Trophoblast cell (in vitro differentiated cells and primary cell): ENCODE measurements around the gene LINGO4.
"Not testable (repeated sequence)": the region's sequence is repeated elsewhere in the genome, so short reads cannot be mapped to it uniquely, and the experiment has no call there.

ENCODE experiments used
- DNase-seq, 2 donors: peaks; one replicate each; pipeline ENCODE4 v3.0.0-alpha.2; 2016
- H2AFZ ChIP-seq: 2 replicates; pipeline ENCODE4 v1.6.1; 2013; ENCODE audit warnings: low read length, moderate library complexity, mild to moderate bottlenecking; ENCODE audit not compliant: insufficient read depth, poor library complexity
- H2AK5ac ChIP-seq: 2 replicates; pipeline ENCODE4 v1.6.1; 2013; ENCODE audit warnings: mild to moderate bottlenecking, low read length
- H2BK120ac ChIP-seq: 2 replicates; pipeline ENCODE4 v1.6.1; 2013; ENCODE audit warnings: low read length, mild to moderate bottlenecking, moderate library complexity; ENCODE audit not compliant: insufficient read depth, poor library complexity
- H2BK12ac ChIP-seq: 2 replicates; pipeline ENCODE4 v1.6.1; 2013; ENCODE audit warnings: mild to moderate bottlenecking, low read length, moderate library complexity
- H2BK5ac ChIP-seq: 2 replicates; pipeline ENCODE4 v1.6.1; 2013; ENCODE audit warnings: low read length, low read depth, moderate library complexity, mild to moderate bottlenecking; ENCODE audit not compliant: poor library complexity
- H3K14ac ChIP-seq: 2 replicates; pipeline ENCODE4 v1.6.1; 2013; ENCODE audit warnings: mild to moderate bottlenecking, low read length
- H3K18ac ChIP-seq: 2 replicates; pipeline ENCODE4 v1.6.1; 2013; ENCODE audit warnings: mild to moderate bottlenecking, low read length
- H3K23ac ChIP-seq: 2 replicates; pipeline ENCODE4 v1.6.1; 2013; ENCODE audit warnings: low read length
- H3K27ac ChIP-seq: 2 replicates; pipeline ENCODE4 v1.5.1; 2013; ENCODE audit warnings: low read depth, mild to moderate bottlenecking, inconsistent platforms, low read length, moderate library complexity
- H3K27me3 ChIP-seq: 2 replicates; pipeline ENCODE4 v1.6.1; 2013; ENCODE audit warnings: inconsistent platforms, mild to moderate bottlenecking, low read length, moderate library complexity; ENCODE audit not compliant: insufficient read depth
- H3K36me3 ChIP-seq, 2 experiments: 1 replicate in 1 of 2; 2 replicates in 1 of 2; pipeline ENCODE4 v1.6.1; 2013; ENCODE audit warnings: low read length in 2 of 2, mild to moderate bottlenecking in 2 of 2, moderate library complexity in 1 of 2; ENCODE audit not compliant: insufficient read depth in 2 of 2, control insufficient read depth in 1 of 2
- H3K4ac ChIP-seq: 2 replicates; pipeline ENCODE4 v1.6.1; 2013; ENCODE audit warnings: low read depth, mild to moderate bottlenecking, low read length, moderate library complexity
- H3K4me1 ChIP-seq, 2 experiments: 1 replicate in 1 of 2; 2 replicates in 1 of 2; pipeline ENCODE4 v1.6.1; 2013; ENCODE audit warnings: low read length in 2 of 2, mild to moderate bottlenecking in 2 of 2, moderate library complexity in 1 of 2; ENCODE audit not compliant: insufficient read depth in 2 of 2, control insufficient read depth in 1 of 2
- H3K4me2 ChIP-seq: 2 replicates; pipeline ENCODE4 v1.6.1; 2013; ENCODE audit warnings: inconsistent platforms, mild to moderate bottlenecking, low read length, moderate library complexity
- H3K4me3 ChIP-seq: 2 replicates; pipeline ENCODE4 v1.5.1; 2013; ENCODE audit warnings: mild to moderate bottlenecking, low read depth, low read length, inconsistent platforms
- H3K79me1 ChIP-seq: one replicate; pipeline ENCODE4 v1.6.1; 2013; ENCODE audit warnings: low read length
- H3K79me2 ChIP-seq: 2 replicates; pipeline ENCODE4 v1.6.1; 2013; ENCODE audit warnings: low read length, mild to moderate bottlenecking; ENCODE audit not compliant: control insufficient read depth, insufficient read depth, poor library complexity
- H3K9ac ChIP-seq: 2 replicates; pipeline ENCODE4 v1.6.1; 2013; ENCODE audit warnings: mild to moderate bottlenecking, low read length
- H3K9me3 ChIP-seq: 2 replicates; pipeline ENCODE4 v1.6.1; 2013; ENCODE audit warnings: low read depth, mild to moderate bottlenecking, control low read depth, inconsistent platforms, low read length; ENCODE audit not compliant: insufficient read depth
- H4K12ac ChIP-seq: 2 replicates; pipeline ENCODE4 v1.6.1; 2013; ENCODE audit warnings: low read depth, mild to moderate bottlenecking, low read length, moderate library complexity
- H4K8ac ChIP-seq: 2 replicates; pipeline ENCODE4 v1.6.1; 2013; ENCODE audit warnings: low read depth, mild to moderate bottlenecking, low read length, moderate library complexity
- H4K91ac ChIP-seq: one replicate; pipeline ENCODE4 v1.6.1; 2013; ENCODE audit warnings: low read depth, mild to moderate bottlenecking, low read length, moderate library complexity
- WGBS: extraction: QIAGEN DNeasy Blood & Tissue Kit; methylation state at CpG from one replicate; pipeline ENCODE4 v1.1.7; 2013; ENCODE audit warnings: missing lambda C conversion rate; ENCODE audit not compliant: insufficient read length, insufficient coverage; ENCODE audit errors: extremely low coverage; 5-methylcytosine and 5-hydroxymethylcytosine counted together

The LINGO4 gene

DNA sequence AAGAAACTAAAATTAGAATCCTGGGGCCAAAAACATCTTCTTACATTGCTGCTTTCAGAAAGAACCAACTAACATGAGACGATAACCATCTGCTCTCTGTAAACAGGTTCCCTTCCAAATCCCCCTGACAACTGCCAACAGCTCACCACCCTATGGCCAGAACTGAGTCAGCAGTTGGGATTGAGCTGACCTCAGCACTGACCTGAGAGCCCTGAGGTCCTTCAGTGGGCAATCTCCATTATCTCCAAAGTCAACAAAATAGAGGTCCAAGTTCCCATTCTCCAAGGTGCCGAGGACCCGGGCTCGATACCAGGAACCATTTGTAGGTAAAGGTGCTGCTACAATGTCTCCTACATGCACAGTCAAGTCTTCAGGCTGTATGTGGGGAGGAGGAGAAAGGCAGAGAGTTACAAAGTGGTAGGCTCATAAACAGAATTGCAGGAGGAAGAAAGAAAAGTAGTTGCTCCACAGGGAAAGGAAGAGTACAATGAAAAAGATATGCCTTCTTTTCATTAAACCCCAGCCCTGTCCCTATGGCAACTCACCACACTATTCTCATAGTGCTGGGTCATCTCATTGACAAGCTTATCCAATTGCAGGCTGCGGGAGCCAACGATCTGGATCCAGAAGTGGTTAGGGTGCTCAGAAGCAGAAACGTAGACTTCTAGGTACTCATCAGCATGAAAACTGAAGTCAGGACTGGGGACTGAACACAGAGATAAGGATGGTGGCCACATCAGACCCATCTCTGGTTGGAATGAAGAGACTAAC is 29.1 kb downstream of the LINGO4 start:
- H2BK120ac ChIP-seq: no peak overlapping the region
- H4K91ac ChIP-seq: no peak overlapping the region
- H3K4me1 ChIP-seq: peaks cover 0 to 3% of the 10 kb centered on the region in 2 experiments
- H3K27ac ChIP-seq: no peak overlapping the region
- no peaks in the 10 kb centered on the region for H3K79me1 ChIP-seq
- H3K9ac ChIP-seq: no peak overlapping the region
- H3K27me3 ChIP-seq: no peaks in the 10 kb centered on the region
- no peak overlapping the region for H3K4me2 ChIP-seq
- no peak overlapping the region for H3K18ac ChIP-seq
- H4K12ac ChIP-seq: no peak overlapping the region
- no peak overlapping the region for H2AK5ac ChIP-seq
- H3K4ac ChIP-seq: no peak overlapping the region
- H4K8ac ChIP-seq: no peak overlapping the region
- H2BK5ac ChIP-seq: no peak overlapping the region
- H3K4me3 ChIP-seq: no peak overlapping the region
- H2AFZ ChIP-seq: no peak overlapping the region
- no peaks in the 10 kb centered on the region for H3K9me3 ChIP-seq
- H3K79me2 ChIP-seq: no peaks in the 10 kb centered on the region
- no peak overlapping the region for H3K23ac ChIP-seq
- no peak overlapping the region for H3K14ac ChIP-seq
- peaks cover 3 to 6% of the 10 kb centered on the region in 2 experiments for H3K36me3 ChIP-seq
- no peak overlapping the region for H2BK12ac ChIP-seq
- DNase-seq: no peak
- no CpG with 5 or more reads among the region's 7 CpGs for WGBS

DNA sequence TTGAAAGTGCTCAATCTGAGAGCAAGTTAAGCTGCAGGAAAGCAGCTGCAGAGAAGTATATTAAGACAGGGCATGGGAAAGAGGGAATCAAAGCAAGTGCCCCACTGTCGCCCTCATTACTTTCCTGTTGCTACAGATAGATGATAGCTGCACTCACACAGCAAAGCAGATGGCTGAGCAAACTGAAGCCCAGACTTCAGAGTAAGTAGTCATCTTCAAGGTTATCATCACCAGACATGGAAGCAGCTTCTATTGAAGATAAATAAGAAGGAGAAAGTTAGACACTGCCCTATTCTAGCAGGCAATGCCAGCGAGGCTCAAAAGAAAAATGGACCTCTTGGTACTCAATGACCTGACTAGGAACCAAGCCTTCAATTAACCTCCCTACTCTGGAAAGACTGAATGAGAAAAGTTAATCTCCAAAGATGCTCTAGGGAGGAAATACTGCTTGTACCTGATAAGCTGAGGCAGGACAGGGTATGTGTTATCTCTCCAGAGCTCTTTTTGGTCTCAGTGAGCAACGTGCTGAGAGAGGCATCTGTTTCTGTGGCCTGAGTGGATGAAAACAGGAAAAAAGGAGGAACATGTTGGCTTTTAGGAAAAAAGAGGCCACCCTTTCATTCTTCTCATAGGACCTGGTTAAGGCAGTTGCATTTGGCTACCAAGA is 30.8 kb downstream of the LINGO4 start:
- H4K12ac ChIP-seq: no peak overlapping the region
- no peak overlapping the region for H2AFZ ChIP-seq
- H3K4me2 ChIP-seq: no peak overlapping the region
- peaks cover under 1% of the 10 kb centered on the region for H3K9me3 ChIP-seq
- no peak overlapping the region for H3K4me3 ChIP-seq
- peaks cover 3 to 6% of the 10 kb centered on the region in 2 experiments for H3K36me3 ChIP-seq
- no peak overlapping the region for H2AK5ac ChIP-seq
- no peak overlapping the region for H3K9ac ChIP-seq
- peaks cover 0 to 3% of the 10 kb centered on the region in 2 experiments for H3K4me1 ChIP-seq
- H4K8ac ChIP-seq: no peak overlapping the region
- H3K79me2 ChIP-seq: no peaks in the 10 kb centered on the region
- H3K4ac ChIP-seq: no peak overlapping the region
- no peak overlapping the region for H2BK12ac ChIP-seq
- H2BK5ac ChIP-seq: no peak overlapping the region
- H3K14ac ChIP-seq: no peak overlapping the region
- H4K91ac ChIP-seq: no peak overlapping the region
- DNase-seq: no peak
- no peaks in the 10 kb centered on the region for H3K79me1 ChIP-seq
- H2BK120ac ChIP-seq: no peak overlapping the region
- H3K18ac ChIP-seq: no peak overlapping the region
- no CpG with 5 or more reads among the region's 3 CpGs for WGBS
- H3K27ac ChIP-seq: no peak overlapping the region
- no peaks in the 10 kb centered on the region for H3K27me3 ChIP-seq
- no peak overlapping the region for H3K23ac ChIP-seq

DNA sequence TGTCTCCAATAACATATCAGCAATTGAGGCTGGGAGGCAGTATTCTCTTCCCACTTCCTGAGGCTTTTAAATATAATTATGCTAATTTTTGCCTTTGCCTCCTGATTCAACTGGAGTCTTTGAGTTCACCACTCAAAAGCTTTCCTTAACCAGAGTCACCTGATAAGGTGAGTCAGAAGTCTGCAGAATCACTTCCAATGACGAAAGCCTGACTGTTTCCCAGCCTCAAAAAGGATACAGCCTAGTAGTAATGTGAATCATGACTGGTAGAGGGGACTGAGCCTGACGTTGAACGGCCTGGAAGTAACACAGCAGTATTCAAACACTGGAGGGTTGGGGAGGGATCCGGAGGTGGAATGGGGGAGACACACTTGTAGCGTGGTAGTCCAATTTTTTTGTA is 31.5 kb downstream of the LINGO4 start:
- Histone ChIP-seq H4K91ac (no peak overlapping the region), H3K36me3 (peaks cover 2 to 6% of the 10 kb centered on the region in 2 experiments), H3K23ac (no peak overlapping the region), H3K4me3 (no peak overlapping the region), H4K8ac (no peak overlapping the region), H2BK12ac (no peak overlapping the region), H4K12ac (no peak overlapping the region), H3K9me3 (peaks cover 2% of the 10 kb centered on the region), H3K4me1 (peaks cover 0 to 3% of the 10 kb centered on the region in 2 experiments), H3K18ac (no peak overlapping the region), H3K14ac (no peak overlapping the region), H3K79me1 (no peaks in the 10 kb centered on the region), H2BK120ac (no peak overlapping the region), H2AFZ (no peak overlapping the region), H3K9ac (no peak overlapping the region), H2AK5ac (no peak overlapping the region), H3K27me3 (no peaks in the 10 kb centered on the region), H3K27ac (no peak overlapping the region), H3K4me2 (no peak overlapping the region), H2BK5ac (no peak overlapping the region), H3K4ac (no peak overlapping the region), H3K79me2 (no peaks in the 10 kb centered on the region)
- WGBS: no CpG with 5 or more reads among the region's 5 CpGs
- peak in 1 of 2 donors; percentile 21 for DNase-seq

DNA sequence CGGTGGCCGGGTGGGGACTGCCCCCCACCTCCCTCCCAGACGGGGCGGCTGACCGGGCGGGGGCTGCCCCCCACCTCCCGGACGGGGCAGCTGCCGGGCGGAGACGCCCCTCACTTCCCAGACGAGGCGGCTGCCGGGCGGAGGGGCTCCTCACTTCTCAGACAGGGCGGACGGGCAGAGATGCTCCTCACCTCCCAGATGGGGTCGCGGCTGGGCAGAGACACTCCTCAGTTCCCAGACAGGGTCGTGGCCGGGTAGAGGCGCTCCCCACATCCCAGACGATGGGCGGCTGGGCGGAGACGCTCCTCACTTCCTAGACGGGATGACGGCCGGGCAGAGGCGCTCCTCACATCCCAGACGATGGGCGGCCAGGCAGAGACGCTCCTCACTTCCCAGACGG is 35.9 kb downstream of the LINGO4 start:
- not testable (repeated sequence) for H3K23ac ChIP-seq, H3K4me3 ChIP-seq, H4K12ac ChIP-seq, H2BK5ac ChIP-seq, H3K36me3 ChIP-seq, H3K4ac ChIP-seq, H4K8ac ChIP-seq, H4K91ac ChIP-seq, H3K27ac ChIP-seq, H3K9me3 ChIP-seq, H3K4me2 ChIP-seq, H2BK12ac ChIP-seq, H3K27me3 ChIP-seq, H2AFZ ChIP-seq, H2AK5ac ChIP-seq, H2BK120ac ChIP-seq, H3K79me1 ChIP-seq, H3K79me2 ChIP-seq, H3K9ac ChIP-seq, H3K18ac ChIP-seq, DNase-seq, H3K4me1 ChIP-seq, H3K14ac ChIP-seq
- no CpG with 5 or more reads among the region's 34 CpGs for WGBS
